SK-N-SH (cell line): ENCODE results near the gene DENND2A. TPM values are rescaled to one million over a fixed set of nuclear protein-coding genes. Genes with fewer than 3 reads are reported as not detected.

Source experiments
- CTCF ChIA-PET: fragments of 300-600, 350-600 bp; formaldehyde crosslinking; extraction: SDS; loops from one replicate; lab custom pipeline; 2021; lab: Yijun Ruan, JAX
- POLR2A ChIA-PET: fragments of 350-600 bp; sonication (Branson Sonifier 250); formaldehyde crosslinking; extraction: SDS; loops from one replicate; lab custom pipeline; 2020; ENCODE audit warnings: antibody characterized with exemption, inconsistent platforms; lab: Yijun Ruan, JAX
- DNase-seq: peaks from one replicate; pipeline ENCODE4 v3.0.0; 2012
- H2AFZ ChIP-seq: fragments of 200-600 bp; sonication (generic); 2 replicates; pipeline ENCODE4 v1.8.1; 2016; ENCODE audit warnings: antibody characterized with exemption, mild to moderate bottlenecking, low read depth
- H3F3A ChIP-seq: fragments of 200-600 bp; sonication (generic); replicated peaks from 2 replicates; pipeline ENCODE3; 2016; ENCODE audit warnings: antibody characterized with exemption, mild to moderate bottlenecking; ENCODE audit not compliant: insufficient read depth
- H3K27ac ChIP-seq, 2 experiments: fragments of 200-500 bp in 1 of 2; fragments of 200-600 bp in 1 of 2; sonication (Bioruptor generic) in 1 of 2; sonication (generic), shearing (Covaris generic) in 1 of 2; 2 replicates each; pipeline versions ENCODE4 v1.5.1 to v1.6.1; 2014 to 2016; ENCODE audit warnings: low read depth in 2 of 2, inconsistent platforms in 1 of 2, low read length in 1 of 2, mild to moderate bottlenecking in 1 of 2, mixed read lengths in 1 of 2
- H3K27me3 ChIP-seq: fragments of 200-600 bp; sonication (generic), shearing (Covaris generic); 2 replicates; pipeline ENCODE4 v1.6.1; 2016; ENCODE audit warnings: mixed run types; ENCODE audit not compliant: insufficient read depth
- H3K36me3 ChIP-seq, 2 experiments: fragments of 200-500 bp in 1 of 2; fragments of 200-600 bp in 1 of 2; sonication (Bioruptor generic) in 1 of 2; sonication (generic) in 1 of 2; replicated peaks in 1 of 2; 2 replicates each; pipeline versions ENCODE3 to v1.5.1; 2014 to 2016; ENCODE audit warnings: low read length in 1 of 2, mild to moderate bottlenecking in 1 of 2; ENCODE audit not compliant: insufficient read depth in 2 of 2, control insufficient read depth in 1 of 2
- H3K4me1 ChIP-seq, 2 experiments: fragments of 200-500 bp in 1 of 2; fragments of 200-600 bp in 1 of 2; sonication (Bioruptor generic) in 1 of 2; sonication (generic), shearing (Covaris generic) in 1 of 2; 2 replicates each; pipeline versions ENCODE4 v1.5.1 to v1.6.1; 2014 to 2016; ENCODE audit warnings: low read depth in 1 of 2, low read length in 1 of 2, mixed run types in 1 of 2; ENCODE audit not compliant: insufficient read depth in 2 of 2, control insufficient read depth in 1 of 2
- H3K4me2 ChIP-seq: fragments of 200-600 bp; sonication (generic), shearing (Covaris generic); 2 replicates; pipeline ENCODE4 v1.6.1; 2017; ENCODE audit warnings: mixed run types
- H3K4me3 ChIP-seq, 2 experiments: fragments of 200-500 bp in 1 of 2; fragments of 200-600 bp in 1 of 2; sonication (Bioruptor generic) in 1 of 2; sonication (generic), shearing (Covaris generic) in 1 of 2; 2 replicates each; pipeline versions ENCODE4 v1.5.1 to v1.8.1; 2014 to 2016; ENCODE audit warnings: low read depth in 2 of 2, inconsistent platforms in 1 of 2, low read length in 1 of 2, mild to moderate bottlenecking in 1 of 2, mixed read lengths in 1 of 2, moderate library complexity in 1 of 2
- H3K79me2 ChIP-seq: fragments of 200-600 bp; sonication (generic); 2 replicates; pipeline ENCODE4 v1.8.1; 2017; ENCODE audit warnings: mild to moderate bottlenecking; ENCODE audit not compliant: insufficient read depth
- H3K9ac ChIP-seq: fragments of 200-600 bp; sonication (generic); 2 replicates; pipeline ENCODE4 v1.6.1; 2017; ENCODE audit warnings: mixed run types
- H3K9me2 ChIP-seq: fragments of 200-600 bp; sonication (generic); 2 replicates; pipeline ENCODE4 v1.6.1; 2017; ENCODE audit warnings: mixed run types
- H3K9me3 ChIP-seq: fragments of 200-600 bp; sonication (generic); 2 replicates; pipeline ENCODE4 v1.6.1; 2017; ENCODE audit warnings: mixed run types, mild to moderate bottlenecking, moderate library complexity
- H4K20me1 ChIP-seq: fragments of 200-600 bp; sonication (generic); 2 replicates; pipeline ENCODE4 v1.6.1; 2017; ENCODE audit warnings: mild to moderate bottlenecking, mixed run types; ENCODE audit not compliant: insufficient read depth
- EP300 ChIP-seq, 2 experiments: IDR thresholded peaks; 2 replicates each; pipeline versions ENCODE4 v1.4.0 to v1.6.1; 2012; ENCODE audit warnings: borderline replicate concordance in 1 of 2, low read depth in 1 of 2, low read length in 1 of 2
- EZH2phosphoT487 ChIP-seq: fragments of 200-600 bp; sonication (generic); IDR thresholded peaks from 2 replicates; pipeline ENCODE4 v1.6.1; 2017; ENCODE audit warnings: low read depth, mixed run types, mild to moderate bottlenecking, antibody characterized with exemption, moderate library complexity, borderline replicate concordance
- FOSL2 ChIP-seq: IDR thresholded peaks from 2 replicates; pipeline ENCODE4 v1.4.0; 2012; ENCODE audit warnings: low read depth, mild to moderate bottlenecking, moderate library complexity, borderline replicate concordance
- FOXJ3 ChIP-seq: sonication (generic); formaldehyde crosslinking; IDR thresholded peaks from 2 replicates; pipeline ENCODE4 v1.5.1; 2020; ENCODE audit warnings: mild to moderate bottlenecking, missing genetic modification reagents
- FOXM1 ChIP-seq: IDR thresholded peaks from 2 replicates; pipeline ENCODE4 v1.4.0; 2012; ENCODE audit warnings: low read depth, mild to moderate bottlenecking
- GABPA ChIP-seq: IDR thresholded peaks from 2 replicates; pipeline ENCODE4 v1.4.0; 2012; ENCODE audit warnings: low read depth, mild to moderate bottlenecking
- GATA2 ChIP-seq: sonication (generic); formaldehyde crosslinking; IDR thresholded peaks from 2 replicates; pipeline ENCODE4 v1.5.0; 2020; ENCODE audit warnings: mild to moderate bottlenecking, missing genetic modification reagents
- IRF3 ChIP-seq: fragments of 150-350 bp; IDR thresholded peaks from 2 replicates; pipeline ENCODE4 v1.6.1; 2016; ENCODE audit warnings: mild to moderate bottlenecking, low read depth, low read length
- JUND ChIP-seq: IDR thresholded peaks from 2 replicates; pipeline ENCODE4 v1.4.0; 2012
- MAX ChIP-seq: IDR thresholded peaks from 2 replicates; pipeline ENCODE4 v1.4.0; 2012; ENCODE audit warnings: low read depth
- MEF2A ChIP-seq: IDR thresholded peaks from 2 replicates; pipeline ENCODE4 v1.4.0; 2012; ENCODE audit warnings: low read depth, borderline replicate concordance
- POLR2AphosphoS5 ChIP-seq: IDR thresholded peaks from 2 replicates; pipeline ENCODE4 v1.6.1; 2012; ENCODE audit warnings: low read depth, low read length
- RAD21 ChIP-seq: IDR thresholded peaks from 2 replicates; pipeline ENCODE4 v1.6.1; 2012; ENCODE audit warnings: mild to moderate bottlenecking, low read length
- RCOR1 ChIP-seq: fragments of 150-350 bp; IDR thresholded peaks from 2 replicates; pipeline ENCODE4 v1.6.1; 2017; ENCODE audit warnings: antibody characterized with exemption, low read length
- REST ChIP-seq: IDR thresholded peaks from 2 replicates; pipeline ENCODE4 v1.6.1; 2012; ENCODE audit warnings: mild to moderate bottlenecking, low read depth, low read length, moderate library complexity
- RFX5 ChIP-seq: IDR thresholded peaks from 2 replicates; pipeline ENCODE4 v1.6.1; 2012; ENCODE audit warnings: mild to moderate bottlenecking, improper control_type of control experiment, low read length
- TEAD4 ChIP-seq: IDR thresholded peaks from 2 replicates; pipeline ENCODE4 v1.4.0; 2012; ENCODE audit warnings: mild to moderate bottlenecking, borderline replicate concordance; ENCODE audit not compliant: insufficient read depth
- USF2 ChIP-seq: fragments of 150-350 bp; IDR thresholded peaks from 2 replicates; pipeline ENCODE4 v1.6.1; 2017; ENCODE audit warnings: antibody characterized with exemption, low read length, low read depth, borderline replicate concordance
- ZBTB33 ChIP-seq: IDR thresholded peaks from 2 replicates; pipeline ENCODE4 v1.4.0; 2012; ENCODE audit warnings: low read depth, borderline replicate concordance
- WGBS: methylation state at CpG from one replicate; pipeline ENCODE4 v1.1.6; 2017; ENCODE audit warnings: low lambda C conversion rate; 5-methylcytosine and 5-hydroxymethylcytosine counted together
- polyA plus RNA-seq, 3 experiments: library from polyadenylated mRNA; depleted of rRNA; stranded (reverse); fragments of >200 nt; gene quantifications; 2 replicates each; pipeline ENCODE4 v1.2.3, GENCODE V29; 2012

Gene DENND2A
- polyA plus RNA-seq, 1 of the 3 experiments (the other 2 are of a cell fraction), result 3.5 TPM

- Histone ChIP-seq H3K9me3 (no peaks in the 10 kb centered on the region), H3K27ac (no peak overlapping the region), H3K36me3 (no peaks in the 10 kb centered on the region), H3K9me2 (no peaks in the 10 kb centered on the region), H3F3A (peaks cover 16% of the 10 kb centered on the region), H3K79me2 (no peaks in the 10 kb centered on the region), H3K27me3 (no peaks in the 10 kb centered on the region), H4K20me1 (no peaks in the 10 kb centered on the region), H3K4me2 (no peak overlapping the region), H3K4me3 (no peak overlapping the region), H3K9ac (no peak overlapping the region), H3K4me1 (peaks cover 8 to 20% of the 10 kb centered on the region in 2 experiments; a peak in 3 of 4 replicates), H2AFZ (no peak overlapping the region)
- ChIA-PET POLR2A (no interaction called here), CTCF (interaction anchor here (0.9 to 2.1 kb wide), 2 partner anchors 12 to 109 kb away, joined by 3 to 12 read pairs; no protein-coding TSS in a partner anchor)
- WGBS, result 95% methylated on average over 16 of the region's 16 CpGs
- no peak for TF ChIP-seq USF2
- TF ChIP-seq ZBTB33, result no peak
- no peak for TF ChIP-seq JUND
- no peak for TF ChIP-seq GATA2 (CRISPR knock-in tag)
- no peak for TF ChIP-seq TEAD4
- no peak for TF ChIP-seq RAD21
- TF ChIP-seq POLR2AphosphoS5, result no peak
- TF ChIP-seq EP300 (IDR thresholded peaks at IDR 0.05; ENCODE audit: borderline replicate concordance in 1 of 2, low read depth in 1 of 2, low read length in 1 of 2), result no peak
- TF ChIP-seq REST, result no peak
- no peak for TF ChIP-seq EZH2phosphoT487
- TF ChIP-seq RFX5, result no peak
- no peak for TF ChIP-seq RCOR1
- no peak for TF ChIP-seq FOXM1
- no peak for TF ChIP-seq GABPA
- TF ChIP-seq FOXJ3 (CRISPR knock-in tag), result no peak
- TF ChIP-seq MAX, result no peak
- no peak for TF ChIP-seq FOSL2
- no peak for TF ChIP-seq MEF2A
- TF ChIP-seq IRF3, result no peak
- no peak for DNase-seq
These were observed 96.2 kb downstream of the DENND2A start for GRCh38 chr7:140544388-140544826.
